CD4-positive, alpha-beta T cell (primary cell): ENCODE data around the gene SUB1. TPM values are rescaled to one million over a fixed set of nuclear protein-coding genes. Genes with fewer than 3 reads are reported as not detected.

ENCODE experiments used
- ATAC-seq: fragments of 200-7000 bp; cut with Tn5 transposase; one replicate; pipeline ENCODE4 v1.10.0; 2022; ENCODE audit warnings: mild to moderate bottlenecking; ENCODE audit not compliant: poor library complexity
- CTCF ChIA-PET: fragments of 350-600 bp; sonication (Branson Sonifier 250); formaldehyde crosslinking; loops from one replicate; lab custom pipeline; 2021; ENCODE audit warnings: antibody characterized with exemption, inconsistent platforms; lab: Charles Lee
- POLR2A ChIA-PET: fragments of 350-600 bp; sonication (Branson Sonifier 250); formaldehyde crosslinking; loops from one replicate; lab custom pipeline; 2021; ENCODE audit warnings: antibody characterized with exemption, inconsistent platforms; lab: Charles Lee
- DNase-seq, 14 experiments: peaks; one replicate each; pipeline ENCODE4 v3.0.0-alpha.2; 2013 to 2020; ENCODE audit warnings: mixed read lengths in 2 of 14
- H3K27ac ChIP-seq, 2 donors: one replicate each; pipeline versions ENCODE4 v1.5.1 to v1.7.0; 2013; ENCODE audit warnings: low read length in 2 of 2, low read depth in 1 of 2, mild to moderate bottlenecking in 1 of 2
- H3K27me3 ChIP-seq, 2 experiments: 1 replicate in 1 of 2; 2 replicates in 1 of 2; pipeline versions ENCODE4 v1.6.1 to v1.7.0; 2013; ENCODE audit warnings: low read length in 2 of 2, control low read depth in 1 of 2, mild to moderate bottlenecking in 1 of 2, moderate library complexity in 1 of 2; ENCODE audit not compliant: insufficient read depth in 2 of 2, control insufficient read depth in 1 of 2
- H3K36me3 ChIP-seq: one replicate; pipeline ENCODE4 v1.6.1; 2013; ENCODE audit warnings: low read length, control low read depth; ENCODE audit not compliant: insufficient read depth
- H3K4me1 ChIP-seq: one replicate; pipeline ENCODE4 v1.6.1; 2013; ENCODE audit warnings: low read length, control low read depth; ENCODE audit not compliant: insufficient read depth
- H3K4me3 ChIP-seq: one replicate; pipeline ENCODE4 v1.5.1; 2013; ENCODE audit warnings: mild to moderate bottlenecking, low read length, moderate library complexity
- H3K9me3 ChIP-seq, 2 experiments: 1 replicate in 1 of 2; 2 replicates in 1 of 2; pipeline versions ENCODE4 v1.6.1 to v1.7.0; 2013; ENCODE audit warnings: low read length in 2 of 2, mild to moderate bottlenecking in 2 of 2, control low read depth in 1 of 2, moderate library complexity in 1 of 2; ENCODE audit not compliant: control insufficient read depth in 1 of 2, insufficient read depth in 1 of 2
- H3K27ac Mint-ChIP-seq: one replicate; pipeline ENCODE4 v1.8.0; 2020; ENCODE audit warnings: mixed read lengths
- H3K27me3 Mint-ChIP-seq: one replicate; pipeline ENCODE4 v1.8.0; 2021; ENCODE audit warnings: mixed read lengths
- H3K36me3 Mint-ChIP-seq: one replicate; pipeline ENCODE4 v1.8.0; 2021; ENCODE audit warnings: low read depth, mixed read lengths
- H3K4me1 Mint-ChIP-seq: one replicate; pipeline ENCODE4 v1.8.0; 2021; ENCODE audit warnings: low read depth, mixed read lengths
- H3K4me3 Mint-ChIP-seq: one replicate; pipeline ENCODE4 v1.8.0; 2020; ENCODE audit warnings: mild to moderate bottlenecking, mixed read lengths
- H3K9me3 Mint-ChIP-seq: one replicate; pipeline ENCODE4 v1.8.0; 2020; ENCODE audit warnings: mixed read lengths
- intact Hi-C, 2 experiments: fragments of 100-400 bp; cut with DNase I in 1 of 2; cut with micrococcal nuclease in 1 of 2; formaldehyde crosslinking; loops; one replicate each; pipeline versions ENCODE4 v1.15.1 to v1.9.0; 2023 to 2025; cut with DNase I, micrococcal nuclease
- total RNA-seq, 174 experiments: library from RNA in 2 of 174; stranded (reverse) in 2 of 174; gene quantifications; one replicate each; pipeline ENCODE4 v1.2.3 and lab custom pipeline; 2021 to 2026
- TF ChIP-seq, protein P1 (sequence below): fragments of 200-600 bp; IDR thresholded peaks from one replicate; pipeline ENCODE4 v1.8.0; 2022; ENCODE audit warnings: antibody characterized with exemption, mild to moderate bottlenecking

SUB1 gene
- total RNA-seq, 2 experiments from 2014 or later = 327 to 344 TPM

DNA sequence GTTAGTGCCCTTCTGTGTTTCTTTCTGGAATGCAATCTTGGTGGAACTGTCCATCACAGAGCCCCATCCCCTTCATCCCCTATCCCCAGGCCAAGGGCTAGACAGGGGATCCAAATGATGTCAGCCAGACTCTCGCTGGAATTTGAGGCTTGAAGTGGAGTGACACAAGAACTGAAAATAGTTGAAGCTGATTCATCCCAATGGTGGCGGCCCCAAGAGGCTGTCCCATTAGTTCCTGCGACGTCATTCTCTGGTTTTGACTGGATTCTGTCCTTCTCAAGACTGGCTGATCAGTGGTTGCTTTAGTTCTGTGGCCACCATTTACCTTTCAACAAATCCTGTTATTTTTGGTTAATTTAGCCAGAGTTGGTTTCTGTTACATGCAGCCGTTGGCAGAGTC is 59.9 kb downstream of the SUB1 start:
- ChIA-PET POLR2A (no interaction called here), CTCF (no interaction called here)
- DNase-seq = no peak
- H3K27me3 Mint-ChIP-seq = no peaks in the 10 kb centered on the region
- H3K27ac Mint-ChIP-seq = no peak overlapping the region
- peaks cover 0 to 6% of the 10 kb centered on the region in 2 experiments for H3K9me3 ChIP-seq
- intact Hi-C loops = no loop called here
- no peak for ATAC-seq
- TF ChIP-seq, protein P1, sequence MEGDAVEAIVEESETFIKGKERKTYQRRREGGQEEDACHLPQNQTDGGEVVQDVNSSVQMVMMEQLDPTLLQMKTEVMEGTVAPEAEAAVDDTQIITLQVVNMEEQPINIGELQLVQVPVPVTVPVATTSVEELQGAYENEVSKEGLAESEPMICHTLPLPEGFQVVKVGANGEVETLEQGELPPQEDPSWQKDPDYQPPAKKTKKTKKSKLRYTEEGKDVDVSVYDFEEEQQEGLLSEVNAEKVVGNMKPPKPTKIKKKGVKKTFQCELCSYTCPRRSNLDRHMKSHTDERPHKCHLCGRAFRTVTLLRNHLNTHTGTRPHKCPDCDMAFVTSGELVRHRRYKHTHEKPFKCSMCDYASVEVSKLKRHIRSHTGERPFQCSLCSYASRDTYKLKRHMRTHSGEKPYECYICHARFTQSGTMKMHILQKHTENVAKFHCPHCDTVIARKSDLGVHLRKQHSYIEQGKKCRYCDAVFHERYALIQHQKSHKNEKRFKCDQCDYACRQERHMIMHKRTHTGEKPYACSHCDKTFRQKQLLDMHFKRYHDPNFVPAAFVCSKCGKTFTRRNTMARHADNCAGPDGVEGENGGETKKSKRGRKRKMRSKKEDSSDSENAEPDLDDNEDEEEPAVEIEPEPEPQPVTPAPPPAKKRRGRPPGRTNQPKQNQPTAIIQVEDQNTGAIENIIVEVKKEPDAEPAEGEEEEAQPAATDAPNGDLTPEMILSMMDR = no peak
- no peaks in the 10 kb centered on the region for H3K36me3 ChIP-seq
- H3K27ac ChIP-seq = no peak overlapping the region
- no peak overlapping the region for H3K4me3 Mint-ChIP-seq
- no peaks in the 10 kb centered on the region for H3K4me1 ChIP-seq
- no peaks in the 10 kb centered on the region for H3K27me3 ChIP-seq
- H3K4me1 Mint-ChIP-seq = no peaks in the 10 kb centered on the region
- no peaks in the 10 kb centered on the region for H3K36me3 Mint-ChIP-seq
- H3K4me3 ChIP-seq = no peak overlapping the region
- no peaks in the 10 kb centered on the region for H3K9me3 Mint-ChIP-seq

DNA sequence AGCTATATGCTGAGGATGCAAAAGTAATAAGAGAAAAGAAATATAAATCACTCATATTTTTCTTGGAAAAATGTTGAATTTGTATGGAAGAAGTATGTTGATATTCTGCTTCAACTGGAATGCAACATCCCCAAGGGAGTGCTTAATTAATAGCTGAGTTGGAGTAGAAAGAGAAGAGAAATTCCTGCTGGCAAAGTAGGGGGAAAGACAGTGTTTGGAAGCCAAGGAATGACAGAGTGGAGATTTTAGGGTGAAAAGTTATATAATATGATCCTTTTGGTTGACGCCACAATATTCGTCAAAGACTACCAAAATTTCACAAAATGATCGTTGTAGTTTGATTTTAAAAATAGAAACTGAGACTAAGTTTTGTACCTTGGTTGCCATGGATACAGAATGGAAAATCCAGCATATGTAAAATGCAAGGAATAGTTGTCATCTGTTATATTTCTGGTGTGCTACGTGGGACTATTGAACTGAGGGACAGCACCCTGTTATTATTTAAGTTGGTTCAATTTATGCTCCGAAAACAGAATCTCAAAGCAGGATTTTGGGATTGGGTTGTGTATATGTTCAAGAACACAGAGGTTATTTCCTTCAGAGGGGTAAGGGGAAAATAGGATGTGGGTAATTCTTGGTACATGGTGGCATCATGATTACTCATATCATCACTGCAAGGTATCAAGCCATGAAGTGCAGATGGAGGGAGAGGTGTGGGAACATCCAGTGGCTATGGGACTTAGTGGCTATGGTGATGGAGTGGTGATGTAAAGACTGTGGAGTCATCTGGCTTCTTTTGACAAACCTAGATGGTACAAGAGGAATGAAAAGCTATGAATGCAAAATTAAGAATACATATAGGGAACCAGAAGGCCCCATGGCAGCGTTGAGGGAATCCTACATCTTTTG is 61.0 kb downstream of the SUB1 start:
- no peak overlapping the region for H3K4me3 ChIP-seq
- no peaks in the 10 kb centered on the region for H3K27me3 ChIP-seq
- ChIA-PET CTCF (no interaction called here), POLR2A (no interaction called here)
- ATAC-seq (no peak), DNase-seq (no peak)
- no peaks in the 10 kb centered on the region for H3K4me1 ChIP-seq
- Mint-ChIP-seq H3K27me3 (peaks cover 4% of the 10 kb centered on the region), H3K4me3 (no peak overlapping the region), H3K4me1 (no peaks in the 10 kb centered on the region), H3K27ac (no peak overlapping the region), H3K36me3 (no peaks in the 10 kb centered on the region), H3K9me3 (no peaks in the 10 kb centered on the region)
- H3K36me3 ChIP-seq = no peaks in the 10 kb centered on the region
- H3K9me3 ChIP-seq = peaks cover 0 to 6% of the 10 kb centered on the region in 2 experiments
- TF ChIP-seq, protein P1 = no peak
- no peak overlapping the region for H3K27ac ChIP-seq
- intact Hi-C loops = no loop called here

DNA sequence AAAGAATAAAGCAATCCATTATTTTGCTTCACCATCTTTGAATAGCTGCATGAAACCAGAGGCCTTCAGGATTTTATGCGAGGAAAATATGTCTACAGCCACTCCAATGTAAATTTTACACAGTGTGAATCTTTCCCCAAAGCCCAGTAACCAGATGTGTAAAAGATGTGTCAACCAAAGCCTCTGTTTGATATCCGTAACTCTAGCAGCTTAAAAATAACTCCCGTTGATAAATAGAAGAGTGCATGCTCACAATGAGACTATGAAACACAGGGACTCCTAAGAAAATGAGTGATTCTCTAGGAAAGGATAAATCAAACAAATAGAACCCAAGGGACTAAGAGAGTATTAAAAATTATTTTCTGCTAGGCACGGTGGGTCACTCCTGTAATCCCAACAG is 65.7 kb downstream of the SUB1 start:
- Mint-ChIP-seq H3K27ac (no peak overlapping the region), H3K9me3 (peaks cover 10% of the 10 kb centered on the region), H3K27me3 (peaks cover 5% of the 10 kb centered on the region), H3K4me3 (no peak overlapping the region), H3K4me1 (no peaks in the 10 kb centered on the region), H3K36me3 (peaks cover 8% of the 10 kb centered on the region)
- Histone ChIP-seq H3K27me3 (no peaks in the 10 kb centered on the region), H3K9me3 (peaks cover 0 to 9% of the 10 kb centered on the region in 2 experiments), H3K4me3 (no peak overlapping the region), H3K36me3 (no peaks in the 10 kb centered on the region), H3K27ac (no peak overlapping the region), H3K4me1 (no peaks in the 10 kb centered on the region)
- DNase-seq (no peak), ATAC-seq (no peak)
- CTCF ChIA-PET = no interaction called here
- POLR2A ChIA-PET = no interaction called here
- intact Hi-C loops = no loop called here
- TF ChIP-seq, protein P1 = no peak
